ENCODE data around the gene PRPSAP1.

- no peak for TF ChIP-seq ZC3H10 (CRISPR knock-in tag; IDR thresholded peaks at IDR 0.05)
- TF ChIP-seq TSHZ2 (CRISPR knock-in tag; IDR thresholded peaks at IDR 0.05), result no peak
- no peak for TF ChIP-seq PATZ1 (CRISPR knock-in tag; IDR thresholded peaks at IDR 0.05; ENCODE audit: borderline replicate concordance)
- no peak for TF ChIP-seq ZFP30 (CRISPR knock-in tag; IDR thresholded peaks at IDR 0.05)
- no peak for TF ChIP-seq CREB5 (CRISPR knock-in tag; IDR thresholded peaks at IDR 0.05; ENCODE audit: low read depth)
- no peak for TF ChIP-seq ZFP3 (CRISPR knock-in tag; IDR thresholded peaks at IDR 0.05)
- TF ChIP-seq ISL1 (CRISPR knock-in tag; IDR thresholded peaks at IDR 0.05), result no peak
- TF ChIP-seq TOX (CRISPR knock-in tag; IDR thresholded peaks at IDR 0.05; ENCODE audit: borderline replicate concordance), result no peak
- no peak for TF ChIP-seq GLIS3 (CRISPR knock-in tag; IDR thresholded peaks at IDR 0.05)
- no peak for TF ChIP-seq ZNF8 (CRISPR knock-in tag; IDR thresholded peaks at IDR 0.05)
- no peak for TF ChIP-seq BACH2 (CRISPR knock-in tag; IDR thresholded peaks at IDR 0.05; ENCODE audit: borderline replicate concordance)
- no peak for TF ChIP-seq POU6F1 (CRISPR knock-in tag; IDR thresholded peaks at IDR 0.05; ENCODE audit: borderline replicate concordance, low read depth)
- TF ChIP-seq PPARA (CRISPR knock-in tag; IDR thresholded peaks at IDR 0.05; ENCODE audit: borderline replicate concordance), result no peak
- TF ChIP-seq SNAI2 (CRISPR knock-in tag; IDR thresholded peaks at IDR 0.05), result no peak
These were observed 80.1 kb downstream of the PRPSAP1 start for GRCh38 chr17:76273445-76274111.

All from SK-N-SH treated with all-trans-retinoic acid at 6 μM for 48 hours (cell line).